ENCODE data around the gene SERPINB8.
"Not testable (repeated sequence)": the region's sequence is repeated elsewhere in the genome, so short reads cannot be mapped to it uniquely, and the experiment has no call there.

The SERPINB8 gene

DNA sequence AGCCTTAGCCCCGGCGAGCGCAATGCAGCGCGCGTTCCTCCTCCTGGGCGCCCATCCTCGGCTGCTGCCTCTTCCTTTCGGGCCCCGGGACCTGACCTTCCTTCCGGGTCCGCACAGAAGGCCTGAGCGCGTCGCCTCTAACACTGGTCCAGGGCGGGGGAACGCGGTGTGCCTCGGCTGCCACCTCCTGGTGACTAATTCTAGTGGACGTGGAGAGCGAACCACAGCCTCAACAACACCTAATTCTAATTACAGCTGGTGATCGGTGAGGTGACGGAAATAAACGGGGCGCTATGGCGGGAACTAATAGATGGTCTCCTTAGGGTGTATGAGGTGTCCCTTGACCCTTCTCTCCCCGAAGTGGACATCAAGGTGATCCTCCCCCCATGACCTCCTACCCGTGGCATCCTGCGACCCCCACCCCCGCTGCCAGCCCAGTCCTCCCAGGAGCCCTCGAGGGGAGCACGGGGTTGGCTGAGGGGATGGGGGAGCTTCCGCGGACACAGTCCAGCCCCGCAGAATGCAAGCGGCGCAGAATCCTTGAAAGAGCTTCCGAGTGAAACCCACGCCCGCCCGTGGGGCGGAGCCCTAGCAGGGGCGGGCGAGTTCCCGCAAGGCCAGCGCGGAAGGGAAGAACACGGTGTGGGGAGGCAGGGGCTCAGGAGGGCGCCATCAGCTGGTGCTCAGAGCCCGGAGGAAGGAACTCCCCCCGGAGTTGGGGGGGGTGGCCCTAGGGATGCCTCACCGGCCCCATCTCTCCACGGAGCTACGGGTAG, 33.5 kb upstream of the SERPINB8 start:
- H3K4me3 ChIP-seq (replicated peaks; ENCODE audit: low read depth, low read length) = peak overlapping the region; percentile 62
- TF ChIP-seq, protein P1, sequence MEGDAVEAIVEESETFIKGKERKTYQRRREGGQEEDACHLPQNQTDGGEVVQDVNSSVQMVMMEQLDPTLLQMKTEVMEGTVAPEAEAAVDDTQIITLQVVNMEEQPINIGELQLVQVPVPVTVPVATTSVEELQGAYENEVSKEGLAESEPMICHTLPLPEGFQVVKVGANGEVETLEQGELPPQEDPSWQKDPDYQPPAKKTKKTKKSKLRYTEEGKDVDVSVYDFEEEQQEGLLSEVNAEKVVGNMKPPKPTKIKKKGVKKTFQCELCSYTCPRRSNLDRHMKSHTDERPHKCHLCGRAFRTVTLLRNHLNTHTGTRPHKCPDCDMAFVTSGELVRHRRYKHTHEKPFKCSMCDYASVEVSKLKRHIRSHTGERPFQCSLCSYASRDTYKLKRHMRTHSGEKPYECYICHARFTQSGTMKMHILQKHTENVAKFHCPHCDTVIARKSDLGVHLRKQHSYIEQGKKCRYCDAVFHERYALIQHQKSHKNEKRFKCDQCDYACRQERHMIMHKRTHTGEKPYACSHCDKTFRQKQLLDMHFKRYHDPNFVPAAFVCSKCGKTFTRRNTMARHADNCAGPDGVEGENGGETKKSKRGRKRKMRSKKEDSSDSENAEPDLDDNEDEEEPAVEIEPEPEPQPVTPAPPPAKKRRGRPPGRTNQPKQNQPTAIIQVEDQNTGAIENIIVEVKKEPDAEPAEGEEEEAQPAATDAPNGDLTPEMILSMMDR (IDR thresholded peaks at IDR 0.05; ENCODE audit: low read length, missing control alignments) = peak; percentile 70

GRCh38 chr18:63936932-63937393, 32.9 kb upstream of the SERPINB8 start:
- peak overlapping the region; percentile 62 for H3K4me3 ChIP-seq (replicated peaks; ENCODE audit: low read depth, low read length)
- TF ChIP-seq, protein P1 (IDR thresholded peaks at IDR 0.05; ENCODE audit: low read length, missing control alignments) = no peak
- no peak for DNase-seq (ENCODE audit: low read depth)

More for the DNA sequence above, 33.5 kb upstream of the SERPINB8 start:
- DNase-seq (ENCODE audit: low read depth) = peak; percentile 73

- DNase-seq (ENCODE audit: low read depth) = no peak
- TF ChIP-seq, protein P1 (IDR thresholded peaks at IDR 0.05; ENCODE audit: low read length, missing control alignments) = no peak
- H3K4me3 ChIP-seq (replicated peaks; ENCODE audit: low read depth, low read length) = no peak overlapping the region
Observed at GRCh38 chr18:63940008-63940407, 29.9 kb upstream of the SERPINB8 start.

DNA sequence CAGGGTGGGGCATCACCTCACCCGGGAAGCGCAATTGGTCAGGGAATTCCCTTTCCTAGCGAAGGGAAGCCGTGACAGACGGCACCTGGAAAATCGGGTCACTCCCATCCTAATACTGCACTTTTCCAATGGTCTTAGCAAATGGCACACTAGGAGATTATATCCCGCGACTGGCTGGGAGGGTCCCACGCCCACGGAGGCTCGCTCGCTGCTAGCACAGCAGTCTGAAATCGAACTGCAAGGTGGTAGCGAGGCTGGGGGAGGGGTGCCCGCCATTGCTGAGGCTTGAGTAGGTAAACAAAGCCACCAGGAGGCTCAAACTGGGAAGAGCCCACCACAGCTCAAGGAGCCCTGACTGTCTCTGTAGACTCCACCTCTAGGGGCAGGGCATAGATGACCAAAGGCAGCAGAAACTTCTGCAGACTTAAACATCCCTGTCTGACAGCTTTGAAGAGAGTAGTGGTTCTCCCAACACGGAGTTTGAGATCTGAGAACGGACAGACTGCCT, 29.3 kb upstream of the SERPINB8 start:
- DNase-seq (ENCODE audit: low read depth); H3K4me3 ChIP-seq (replicated peaks; ENCODE audit: low read depth, low read length): not testable (repeated sequence)

GRCh38 chr18:63947051-63947790, 22.7 kb upstream of the SERPINB8 start:
- TF ChIP-seq, protein P1 (IDR thresholded peaks at IDR 0.05; ENCODE audit: low read length, missing control alignments) = no peak
- no peak overlapping the region for H3K4me3 ChIP-seq (replicated peaks; ENCODE audit: low read depth, low read length)
- no peak for DNase-seq (ENCODE audit: low read depth)

GRCh38 chr18:63949068-63949737, 20.7 kb upstream of the SERPINB8 start, which contains the start of gene HMSD:
Gene HMSD (plus strand): TSS chr18:63949301. CDS start chr18:63953456, 4,155 bp downstream.
- TF ChIP-seq, protein P1 (IDR thresholded peaks at IDR 0.05; ENCODE audit: low read length, missing control alignments) = peak; percentile 26
- DNase-seq (ENCODE audit: low read depth) = no peak
- H3K4me3 ChIP-seq (replicated peaks; ENCODE audit: low read depth, low read length) = peak within 1 kb of the TSS; percentile 49

DNA sequence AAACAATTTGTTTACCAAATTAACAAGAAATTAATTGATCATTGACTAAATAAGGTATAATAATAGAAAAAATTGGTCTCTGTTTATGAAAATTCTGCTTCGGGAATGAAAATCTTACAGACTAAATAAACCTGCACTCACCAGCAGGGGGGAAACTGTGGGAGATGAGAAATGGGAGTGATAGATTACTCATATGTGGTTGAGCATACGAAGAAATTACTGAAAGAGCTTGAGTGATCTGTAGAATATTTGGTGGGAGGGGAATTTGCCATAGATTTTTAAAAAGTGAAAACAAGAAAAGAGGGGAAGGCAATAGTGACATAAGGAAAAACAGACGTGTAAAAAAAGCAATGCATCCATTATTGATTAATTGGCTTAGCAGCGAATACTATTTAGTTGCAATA, 18.6 kb upstream of the SERPINB8 start:
- DNase-seq (ENCODE audit: low read depth) = no peak
- TF ChIP-seq, protein P1 (IDR thresholded peaks at IDR 0.05; ENCODE audit: low read length, missing control alignments) = peak; percentile 35
- H3K4me3 ChIP-seq (replicated peaks; ENCODE audit: low read depth, low read length) = no peak overlapping the region

Data from fibroblast of pulmonary artery (primary cell).